HEK293 (cell line): ENCODE measurements around the gene CMTM1.

Source experiments
- CTCF ChIP-seq: fragments of 450-650 bp; formaldehyde crosslinking; IDR thresholded peaks from 2 replicates; pipeline ENCODE4 v1.5.1; 2016; ENCODE audit warnings: missing biosample characterization, missing genetic modification characterization
- GLI2 ChIP-seq: fragments of 450-650 bp; formaldehyde crosslinking; IDR thresholded peaks from 2 replicates; pipeline ENCODE4; 2017; ENCODE audit warnings: missing biosample characterization, missing genetic modification characterization, low read depth, borderline replicate concordance
- GLI4 ChIP-seq: fragments of 450-650 bp; formaldehyde crosslinking; IDR thresholded peaks from 2 replicates; pipeline ENCODE4 v1.5.1; 2016; ENCODE audit warnings: missing biosample characterization, missing genetic modification characterization
- KLF17 ChIP-seq: fragments of 450-650 bp; formaldehyde crosslinking; IDR thresholded peaks from 2 replicates; pipeline ENCODE4 v1.5.1; 2016; ENCODE audit warnings: missing biosample characterization, missing genetic modification characterization
- SP2 ChIP-seq: fragments of 450-650 bp; formaldehyde crosslinking; IDR thresholded peaks from 2 replicates; pipeline ENCODE4 v1.5.1; 2016; ENCODE audit warnings: missing biosample characterization, missing genetic modification characterization
- SP3 ChIP-seq: fragments of 450-650 bp; formaldehyde crosslinking; IDR thresholded peaks from 2 replicates; pipeline ENCODE4 v1.5.1; 2016; ENCODE audit warnings: missing biosample characterization, missing genetic modification characterization
- TCF7L2 ChIP-seq: IDR thresholded peaks from 2 replicates; pipeline ENCODE4 v1.6.1; 2011; ENCODE audit warnings: low read depth, mild to moderate bottlenecking, inconsistent platforms, low read length, moderate library complexity, borderline replicate concordance
- YY2 ChIP-seq: fragments of 450-650 bp; formaldehyde crosslinking; IDR thresholded peaks from 2 replicates; pipeline ENCODE4 v1.5.1; 2016; ENCODE audit warnings: missing biosample characterization, missing genetic modification characterization
- ZBTB48 ChIP-seq: fragments of 450-650 bp; formaldehyde crosslinking; IDR thresholded peaks from 2 replicates; pipeline ENCODE4 v1.5.1; 2016; ENCODE audit warnings: missing biosample characterization, missing genetic modification characterization
- ZNF148 ChIP-seq: fragments of 450-650 bp; formaldehyde crosslinking; IDR thresholded peaks from 2 replicates; pipeline ENCODE4 v1.5.0; 2017; ENCODE audit warnings: missing biosample characterization, missing genetic modification characterization, borderline replicate concordance
- ZNF155 ChIP-seq: fragments of 450-650 bp; formaldehyde crosslinking; IDR thresholded peaks from 2 replicates; pipeline ENCODE4 v1.5.1; 2016; ENCODE audit warnings: missing biosample characterization, missing genetic modification characterization
- ZNF169 ChIP-seq: fragments of 450-650 bp; formaldehyde crosslinking; IDR thresholded peaks from 2 replicates; pipeline ENCODE4 v1.5.1; 2016; ENCODE audit warnings: missing biosample characterization, missing genetic modification characterization
- ZNF18 ChIP-seq: fragments of 450-650 bp; formaldehyde crosslinking; IDR thresholded peaks from 2 replicates; pipeline ENCODE4 v1.5.1; 2016; ENCODE audit warnings: missing biosample characterization, missing genetic modification characterization
- ZNF2 ChIP-seq: fragments of 450-650 bp; formaldehyde crosslinking; IDR thresholded peaks from 2 replicates; pipeline ENCODE4 v1.5.1; 2016; ENCODE audit warnings: missing biosample characterization, missing genetic modification characterization
- ZNF221 ChIP-seq: fragments of 450-650 bp; formaldehyde crosslinking; IDR thresholded peaks from 2 replicates; pipeline ENCODE4 v1.5.1; 2017; ENCODE audit warnings: missing biosample characterization, missing genetic modification characterization, borderline replicate concordance
- ZNF23 ChIP-seq: fragments of 450-650 bp; formaldehyde crosslinking; IDR thresholded peaks from 2 replicates; pipeline ENCODE4 v1.5.1; 2016; ENCODE audit warnings: missing biosample characterization, missing genetic modification characterization, borderline replicate concordance
- ZNF24 ChIP-seq: fragments of 450-650 bp; formaldehyde crosslinking; IDR thresholded peaks from 2 replicates; pipeline ENCODE4 v1.5.1; 2016; ENCODE audit warnings: missing biosample characterization, missing genetic modification characterization
- ZNF274 ChIP-seq, 2 experiments: fragments of 200-500 bp in 1 of 2; fragments of 450-650 bp in 1 of 2; sonication (Bioruptor generic) in 1 of 2; formaldehyde crosslinking in 1 of 2; IDR thresholded peaks; 2 replicates each; pipeline versions ENCODE4 v1.5.1 to v1.6.1; 2014 to 2016; ENCODE audit warnings: borderline replicate concordance in 1 of 2, inconsistent platforms in 1 of 2, low read length in 1 of 2, missing biosample characterization in 1 of 2, missing genetic modification characterization in 1 of 2
- ZNF302 ChIP-seq: fragments of 450-650 bp; formaldehyde crosslinking; IDR thresholded peaks from 2 replicates; pipeline ENCODE4 v1.5.1; 2016; ENCODE audit warnings: missing biosample characterization, missing genetic modification characterization, low read depth
- ZNF354C ChIP-seq: fragments of 450-650 bp; formaldehyde crosslinking; IDR thresholded peaks from 2 replicates; pipeline ENCODE4 v1.5.1; 2016; ENCODE audit warnings: missing biosample characterization, missing genetic modification characterization, low read depth, borderline replicate concordance
- ZNF366 ChIP-seq: fragments of 450-650 bp; formaldehyde crosslinking; conservative IDR thresholded peaks from 2 replicates; pipeline ENCODE4 v1.5.1; 2016; ENCODE audit warnings: missing biosample characterization, missing genetic modification characterization
- ZNF416 ChIP-seq: fragments of 450-650 bp; formaldehyde crosslinking; IDR thresholded peaks from 2 replicates; pipeline ENCODE4 v1.5.1; 2016; ENCODE audit warnings: missing biosample characterization, missing genetic modification characterization
- ZNF48 ChIP-seq: fragments of 450-650 bp; formaldehyde crosslinking; IDR thresholded peaks from 2 replicates; pipeline ENCODE4 v1.5.1; 2016; ENCODE audit warnings: missing biosample characterization, missing genetic modification characterization
- ZNF501 ChIP-seq: fragments of 450-650 bp; formaldehyde crosslinking; IDR thresholded peaks from 2 replicates; pipeline ENCODE4 v1.5.1; 2016; ENCODE audit warnings: missing biosample characterization, missing genetic modification characterization
- ZNF521 ChIP-seq: fragments of 450-650 bp; formaldehyde crosslinking; IDR thresholded peaks from 2 replicates; pipeline ENCODE4 v1.5.1; 2017; ENCODE audit warnings: missing biosample characterization, mild to moderate bottlenecking, missing genetic modification characterization
- ZNF529 ChIP-seq: fragments of 450-650 bp; formaldehyde crosslinking; IDR thresholded peaks from 2 replicates; pipeline ENCODE4 v1.5.1; 2017; ENCODE audit warnings: missing genetic modification characterization, missing biosample characterization; ENCODE audit not compliant: insufficient replicate concordance
- ZNF555 ChIP-seq: fragments of 450-650 bp; formaldehyde crosslinking; conservative IDR thresholded peaks from 2 replicates; pipeline ENCODE4 v1.5.1; 2017; ENCODE audit warnings: missing biosample characterization, mild to moderate bottlenecking, missing genetic modification characterization, inconsistent platforms
- ZNF621 ChIP-seq: fragments of 450-650 bp; formaldehyde crosslinking; IDR thresholded peaks from 2 replicates; pipeline ENCODE4 v1.5.1; 2017; ENCODE audit warnings: missing biosample characterization, missing genetic modification characterization
- ZNF670 ChIP-seq: fragments of 450-650 bp; formaldehyde crosslinking; IDR thresholded peaks from 2 replicates; pipeline ENCODE4 v1.5.1; 2016; ENCODE audit warnings: missing biosample characterization, missing genetic modification characterization, low read depth
- ZNF692 ChIP-seq: fragments of 450-650 bp; formaldehyde crosslinking; IDR thresholded peaks from 2 replicates; pipeline ENCODE4 v1.5.1; 2016; ENCODE audit warnings: missing biosample characterization, missing genetic modification characterization
- ZNF777 ChIP-seq: fragments of 450-650 bp; formaldehyde crosslinking; IDR thresholded peaks from 2 replicates; pipeline ENCODE4 v1.5.1; 2017; ENCODE audit warnings: missing biosample characterization, missing genetic modification characterization, borderline replicate concordance
- ZNF785 ChIP-seq: fragments of 450-650 bp; formaldehyde crosslinking; IDR thresholded peaks from 2 replicates; pipeline ENCODE4 v1.5.1; 2016; ENCODE audit warnings: missing biosample characterization, missing genetic modification characterization

CMTM1 gene

DNA sequence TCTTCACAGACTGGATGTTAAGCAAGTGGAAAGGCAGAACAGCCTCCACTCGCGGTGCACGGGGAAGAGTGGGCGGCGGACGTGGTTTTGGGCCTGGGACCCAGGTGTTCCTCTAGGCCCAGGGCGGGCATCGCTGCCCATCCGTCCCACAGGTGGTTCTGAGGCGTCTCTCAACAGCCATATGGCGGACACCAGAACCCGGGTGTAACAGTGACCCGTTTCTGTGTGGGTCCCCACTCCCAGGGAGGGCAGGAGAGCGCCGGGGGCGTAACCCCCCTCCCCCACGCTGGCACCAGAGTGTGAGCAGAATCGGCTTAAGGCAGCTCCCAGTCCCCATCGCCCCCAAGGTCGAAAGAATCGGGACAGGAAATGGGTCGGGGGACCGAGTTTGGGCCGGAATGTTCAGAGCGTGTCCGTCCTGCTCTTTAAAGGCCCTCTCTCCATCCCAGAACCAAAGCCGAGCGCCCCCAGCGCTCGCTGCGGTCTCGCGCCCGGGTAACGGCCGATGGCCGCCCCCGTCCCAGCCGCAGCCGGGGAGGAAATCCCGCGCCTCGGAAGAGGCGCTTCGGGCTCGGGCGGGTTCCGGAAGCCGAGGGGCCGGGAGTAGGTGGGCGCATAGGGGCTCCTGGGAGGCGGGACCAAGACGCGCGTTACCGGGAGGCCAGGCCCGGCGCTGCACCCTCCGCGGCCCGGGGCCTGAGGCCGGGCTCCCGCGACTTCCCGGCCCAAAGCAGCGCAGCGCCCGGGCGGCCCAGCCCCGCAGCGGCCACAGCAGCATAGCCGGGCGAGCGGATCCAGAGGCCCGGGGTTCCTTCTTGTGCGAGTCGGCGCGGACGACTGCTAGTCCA lies 16.7 kb upstream of the CMTM1 start, which contains the start of gene TK2 (continued):
- TF ChIP-seq TCF7L2 (no peak), ZNF48 (no peak), ZNF302 (tag by site-specific recombination) (no peak), ZNF221 (tag by site-specific recombination) (no peak), ZNF621 (tag by site-specific recombination) (no peak), SP3 (tag by site-specific recombination) (peak; percentile 58; the same call in 1 of the 2 replicates), ZNF785 (no peak), ZNF18 (tag by site-specific recombination) (no peak), ZNF169 (tag by site-specific recombination) (no peak), ZNF501 (tag by site-specific recombination) (0 out of 2 replicates have a peak, but pooled peaks have one; percentile 59), ZBTB48 (tag by site-specific recombination) (no peak), ZNF521 (no peak), KLF17 (tag by site-specific recombination) (no peak), GLI2 (no peak), ZNF555 (tag by site-specific recombination) (no peak), ZNF24 (tag by site-specific recombination) (no peak), ZNF692 (tag by site-specific recombination) (no peak), GLI4 (tag by site-specific recombination) (no peak), ZNF416 (tag by site-specific recombination) (no peak), ZNF274 (IDR thresholded peaks at IDR 0.05; ENCODE audit: low read length) (no peak), ZNF274 (tag by site-specific recombination; IDR thresholded peaks at IDR 0.05; ENCODE audit: borderline replicate concordance) (no peak), YY2 (tag by site-specific recombination) (0 out of 2 replicates have a peak, but pooled peaks have one; percentile 38), ZNF777 (tag by site-specific recombination) (no peak), ZNF155 (tag by site-specific recombination) (no peak), ZNF2 (tag by site-specific recombination) (no peak), ZNF529 (no peak), ZNF354C (tag by site-specific recombination) (no peak), CTCF (tag by site-specific recombination) (peak; percentile 58; the same call in 1 of the 2 replicates), ZNF670 (tag by site-specific recombination) (no peak), SP2 (tag by site-specific recombination) (peak; percentile 82), ZNF148 (tag by site-specific recombination) (0 out of 2 replicates have a peak, but pooled peaks have one; percentile 16), ZNF366 (tag by site-specific recombination) (no peak), ZNF23 (tag by site-specific recombination) (no peak)
